Left lung (tissue), 10 donors: Measurements from ENCODE around the gene AP1G2. TPM values are rescaled to one million over a fixed set of nuclear protein-coding genes. Genes with fewer than 3 reads are reported as not detected.
A peak's percentile ranks its signal among the peaks of the same experiment; 100 is the strongest.

ENCODE experiments used
- ATAC-seq: fragments of 200-7000 bp; cut with Tn5 transposase; one replicate; pipeline ENCODE4 v1.9.1; 2020; ENCODE audit warnings: moderate library complexity
- DNase-seq, 4 donors: peaks; one replicate each; pipeline ENCODE4 v3.0.0-alpha.2; 2013 to 2020
- H3K27ac ChIP-seq, 2 donors: fragments of 200-600 bp; sonication (generic) in 1 of 2; one replicate each; pipeline versions ENCODE4 v1.5.0 to v1.8.0; 2020 to 2021
- H3K27me3 ChIP-seq, 2 donors: fragments of 200-600 bp; sonication (generic) in 1 of 2; one replicate each; pipeline versions ENCODE4 v1.5.0 to v1.8.0; 2020 to 2021
- H3K36me3 ChIP-seq, 2 donors: fragments of 200-600 bp; sonication (generic) in 1 of 2; one replicate each; pipeline versions ENCODE4 v1.5.0 to v1.8.0; 2020 to 2021
- H3K4me1 ChIP-seq, 2 donors: fragments of 200-600 bp; one replicate each; pipeline ENCODE4 v1.8.0; 2021
- H3K4me3 ChIP-seq, 2 donors: fragments of 200-600 bp; sonication (generic) in 1 of 2; one replicate each; pipeline versions ENCODE4 v1.5.0 to v1.8.0; 2020 to 2021; ENCODE audit warnings: mild to moderate bottlenecking in 1 of 2
- H3K9me3 ChIP-seq, 2 donors: fragments of 200-600 bp; sonication (generic) in 1 of 2; one replicate each; pipeline versions ENCODE4 v1.5.0 to v1.8.0; 2020 to 2021
- CTCF ChIP-seq, 2 donors: fragments of 200-600 bp; sonication (generic) in 1 of 2; IDR thresholded peaks; one replicate each; pipeline versions ENCODE4 v1.5.0 to v1.8.0; 2021; ENCODE audit warnings: antibody characterized with exemption in 2 of 2
- intact Hi-C, 2 donors: fragments of 100-400 bp; cut with DNase I; formaldehyde crosslinking; loops; one replicate each; pipeline versions ENCODE4 v1.11.2 to v1.14.2; 2022
- polyA plus RNA-seq, 6 donors: library from polyadenylated mRNA; unstranded; fragments of 120-200 nt; gene quantifications; one replicate each; pipeline ENCODE4 v1.2.1, GENCODE V29; 2013; ENCODE audit not compliant: insufficient read length in 6 of 6
- total RNA-seq, 2 donors: library from RNA; stranded (reverse); fragmentation: NEBNext Ultra II Directional; extraction: Animal tissue kit (Norgen Biotek cat#: 25700); gene quantifications; one replicate each; pipeline ENCODE4 v1.2.1, GENCODE V29; 2021
- donor health status: DM: no; HTN: yes; CAD: no.
- donor health status: DM: no; HTN: no; CAD: no.

Gene AP1G2
- total and polyA plus RNA-seq, 8 donors = 60.6 to 121 (median 93.3) TPM

- no peak for TF ChIP-seq CTCF (IDR thresholded peaks at IDR 0.05)
- H3K27me3 ChIP-seq = peaks cover 0 to 4% of the 10 kb centered on the region in 2 donors
- H3K27ac ChIP-seq = peak overlapping the region; percentile 26 to 68
- H3K36me3 ChIP-seq = peaks cover 0 to 31% of the 10 kb centered on the region in 2 donors
- DNase-seq (no peak), ATAC-seq (no peak)
- H3K4me3 ChIP-seq = peak overlapping the region in 1 of 2 donors; percentile 67
- H3K9me3 ChIP-seq = no peaks in the 10 kb centered on the region
- H3K4me1 ChIP-seq = peaks cover 17 to 49% of the 10 kb centered on the region in 2 donors
- intact Hi-C loops = no loop called here
Observed at GRCh38 chr14:23568021-23568599, 519 bp upstream of the AP1G2 start.

GRCh38 chr14:23566778-23567185, 809 bp downstream of the AP1G2 start:
- TF ChIP-seq CTCF (IDR thresholded peaks at IDR 0.05) = no peak
- no peak for DNase-seq
- peak overlapping the region; percentile 26 to 68 for H3K27ac ChIP-seq
- ATAC-seq = peak; percentile 43
- peaks cover 0 to 2% of the 10 kb centered on the region in 2 donors for H3K27me3 ChIP-seq
- no peaks in the 10 kb centered on the region for H3K9me3 ChIP-seq
- H3K4me3 ChIP-seq = peak overlapping the region; percentile 61 to 67
- H3K36me3 ChIP-seq = peaks cover 0 to 43% of the 10 kb centered on the region in 2 donors
- H3K4me1 ChIP-seq = peaks cover 17 to 44% of the 10 kb centered on the region in 2 donors
- intact Hi-C loops = no loop called here

GRCh38 chr14:23566112-23566777, 1.3 kb downstream of the AP1G2 start:
- peaks cover 0 to 48% of the 10 kb centered on the region in 2 donors for H3K36me3 ChIP-seq
- DNase-seq (no peak), ATAC-seq (no peak)
- H3K4me1 ChIP-seq = peaks cover 17 to 41% of the 10 kb centered on the region in 2 donors
- H3K9me3 ChIP-seq = no peaks in the 10 kb centered on the region
- H3K27me3 ChIP-seq = no peaks in the 10 kb centered on the region
- H3K4me3 ChIP-seq = peak overlapping the region; percentile 61 to 67
- H3K27ac ChIP-seq = peak overlapping the region in 1 of 2 donors; percentile 68
- no peak for TF ChIP-seq CTCF (IDR thresholded peaks at IDR 0.05)
- intact Hi-C loops = no loop called here

GRCh38 chr14:23565626-23566025, 2.0 kb downstream of the AP1G2 start:
- no peak for ATAC-seq
- no peaks in the 10 kb centered on the region for H3K27me3 ChIP-seq
- H3K27ac ChIP-seq = no peak overlapping the region
- peaks cover 17 to 41% of the 10 kb centered on the region in 2 donors for H3K4me1 ChIP-seq
- DNase-seq = no peak
- no peak overlapping the region for H3K4me3 ChIP-seq
- H3K9me3 ChIP-seq = no peaks in the 10 kb centered on the region
- no peak for TF ChIP-seq CTCF (IDR thresholded peaks at IDR 0.05)
- intact Hi-C loops = no loop called here
- H3K36me3 ChIP-seq = peaks cover 0 to 55% of the 10 kb centered on the region in 2 donors

GRCh38 chr14:23564876-23565275, 2.7 kb downstream of the AP1G2 start:
- ATAC-seq (no peak), DNase-seq (no peak)
- Histone ChIP-seq H3K27me3 (no peaks in the 10 kb centered on the region), H3K4me1 (peaks cover 17 to 41% of the 10 kb centered on the region in 2 donors), H3K4me3 (no peak overlapping the region), H3K9me3 (no peaks in the 10 kb centered on the region), H3K36me3 (peaks cover 0 to 62% of the 10 kb centered on the region in 2 donors), H3K27ac (no peak overlapping the region)
- intact Hi-C loops = loop anchor here in 1 of 2 donors (5.0 kb wide), 1 partner anchor 88 kb away; no protein-coding TSS in a partner anchor
- no peak for TF ChIP-seq CTCF (IDR thresholded peaks at IDR 0.05)
